Pancreas (tissue), 10 donors: ENCODE results near the gene CCNK. TPM values are rescaled to one million over a fixed set of nuclear protein-coding genes. Genes with fewer than 3 reads are reported as not detected.
A peak's percentile ranks its signal among the peaks of the same experiment; 100 is the strongest.

Experiments
- ATAC-seq, 4 donors: fragments of 200-7000 bp; cut with Tn5 transposase; one replicate each; pipeline versions ENCODE4 v1.8.0 to v1.9.1; 2020; ENCODE audit warnings: mild to moderate bottlenecking in 4 of 4, moderate library complexity in 4 of 4
- DNase-seq, 6 donors: peaks; one replicate each; pipeline ENCODE4 v3.0.0-alpha.2; 2020
- FAIRE-seq: peaks from 2 replicates; lab custom pipeline; 2012; peaks lifted over from hg19 to GRCh38; lab: Jason Lieb, UNC
- H3K27ac ChIP-seq, 4 donors: fragments of 200-600 bp; sonication (generic); 1 replicate in 3 of 4; 2 replicates in 1 of 4; pipeline versions ENCODE4 v1.5.0 to v1.8.0; 2020
- H3K27me3 ChIP-seq, 4 donors: fragments of 200-600 bp; one replicate each; pipeline ENCODE4 v1.8.0; 2021
- H3K36me3 ChIP-seq, 3 donors: fragments of 200-600 bp; sonication (generic) in 1 of 3; one replicate each; pipeline versions ENCODE4 v1.5.0 to v1.8.0; 2020 to 2021
- H3K4me1 ChIP-seq, 3 donors: fragments of 200-600 bp; one replicate each; pipeline ENCODE4 v1.8.0; 2021
- H3K4me3 ChIP-seq, 4 donors: fragments of 200-600 bp; sonication (generic) in 2 of 4; one replicate each; pipeline versions ENCODE4 v1.5.0 to v1.8.0; 2020 to 2021
- H3K9me3 ChIP-seq, 4 donors: fragments of 200-600 bp; one replicate each; pipeline ENCODE4 v1.8.0; 2021
- WGBS, 2 donors: extraction: QIAGEN DNeasy Blood & Tissue Kit; methylation state at CpG; one replicate each; pipeline ENCODE4 v1.1.7; 2013; 5-methylcytosine and 5-hydroxymethylcytosine counted together
- intact Hi-C, 3 donors: fragments of 100-400 bp; cut with DNase I; formaldehyde crosslinking; loops; one replicate each; pipeline versions ENCODE4 v1.11.1 to v1.14.2; 2022
- polyA plus RNA-seq, 2 donors: library from polyadenylated mRNA; stranded (reverse); fragments of 200-250 nt; gene quantifications; one replicate each; pipeline ENCODE4 v1.2.3, GENCODE V29; 2013
- total RNA-seq, 6 donors: library from RNA; stranded (reverse); fragmentation: NEBNext Ultra II Directional in 4 of 6; extraction: Animal tissue kit (Norgen Biotek cat#: 25700) in 4 of 6; gene quantifications; one replicate each; pipeline versions ENCODE4 v1.2.1 to v1.2.4, GENCODE V29; 2021 to 2023
- TF ChIP-seq, protein P1 (sequence below), 4 donors: fragments of 200-600 bp; sonication (generic) in 3 of 4; IDR thresholded peaks; one replicate each; pipeline versions ENCODE4 v1.5.0 to v1.8.0; 2021; ENCODE audit warnings: antibody characterized with exemption in 4 of 4
- donor health status: healthy with polysubstance abuse.
- donor health status: DM: no; HTN: no; CAD: no; lungs with moderate emphysema.
- donor health status: DM: no; HTN: no; CAD: no.
- donor health status: control.
- donor health status: control.
- donor health status: Bipolar disorder and iron deficiency.
- donor health status: DM: yes; HTN: yes; CAD: no.
- donor health status: DM: no; HTN: no; CAD: no.
- donor health status: DM: no; HTN: no; CAD: no.
- donor health status: DM: yes; HTN: yes; CAD: no.

CCNK gene
- total and polyA plus RNA-seq, 8 donors = 7.9 to 23.4 (median 14.5) TPM

DNA sequence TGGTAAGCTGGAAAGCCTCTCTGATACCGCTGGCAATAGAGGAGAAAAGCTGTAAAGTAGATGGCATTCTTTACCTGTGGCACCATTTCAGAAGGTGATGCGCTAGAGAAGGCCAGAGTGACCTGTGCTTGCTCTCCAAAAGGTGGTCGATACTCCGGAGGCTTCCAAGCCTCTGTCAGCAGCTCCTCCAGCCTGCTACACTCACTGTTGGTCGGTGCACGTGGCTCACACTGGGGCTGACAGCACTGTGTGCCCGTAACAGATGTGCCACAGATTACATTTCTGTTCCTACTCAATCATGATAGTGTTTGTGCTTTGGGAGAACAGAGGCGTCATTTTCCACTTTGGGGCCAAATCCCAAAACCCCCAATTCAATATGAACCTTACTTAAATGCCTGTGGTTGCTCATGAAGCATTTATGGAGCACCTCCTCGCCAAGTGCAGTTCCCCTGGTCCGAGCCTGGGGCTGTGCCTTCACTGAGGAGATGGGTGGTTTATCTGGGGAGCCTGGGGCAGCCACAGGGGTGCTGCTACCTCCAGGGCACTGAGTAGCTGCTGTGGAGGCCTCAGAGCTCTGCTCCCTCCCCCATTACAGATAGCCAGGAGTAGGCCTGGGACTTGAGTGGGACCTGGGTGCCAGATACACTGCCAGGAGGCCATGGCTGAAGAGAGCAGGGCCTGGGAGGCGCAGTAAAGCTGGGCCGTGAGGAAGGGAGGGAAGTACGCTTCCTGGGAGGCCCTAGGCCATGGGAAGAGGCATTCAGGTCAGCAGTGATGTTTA is 26.8 kb downstream of the CCNK start:
- DNase-seq (peak in 1 of 6 donors; percentile 15), ATAC-seq (peak; percentile 2 to 16 (median 6)), FAIRE-seq (no peak)
- H3K36me3 ChIP-seq = peaks cover 0 to 36% (median 29%) of the 10 kb centered on the region in 3 donors
- peaks cover 0 to 9% (median 7%) of the 10 kb centered on the region in 3 donors for H3K4me1 ChIP-seq
- peak overlapping the region in 2 of 4 donors; percentile 35 to 52 for H3K27ac ChIP-seq
- no peak overlapping the region for H3K4me3 ChIP-seq
- intact Hi-C loops = no loop called here
- TF ChIP-seq, protein P1, sequence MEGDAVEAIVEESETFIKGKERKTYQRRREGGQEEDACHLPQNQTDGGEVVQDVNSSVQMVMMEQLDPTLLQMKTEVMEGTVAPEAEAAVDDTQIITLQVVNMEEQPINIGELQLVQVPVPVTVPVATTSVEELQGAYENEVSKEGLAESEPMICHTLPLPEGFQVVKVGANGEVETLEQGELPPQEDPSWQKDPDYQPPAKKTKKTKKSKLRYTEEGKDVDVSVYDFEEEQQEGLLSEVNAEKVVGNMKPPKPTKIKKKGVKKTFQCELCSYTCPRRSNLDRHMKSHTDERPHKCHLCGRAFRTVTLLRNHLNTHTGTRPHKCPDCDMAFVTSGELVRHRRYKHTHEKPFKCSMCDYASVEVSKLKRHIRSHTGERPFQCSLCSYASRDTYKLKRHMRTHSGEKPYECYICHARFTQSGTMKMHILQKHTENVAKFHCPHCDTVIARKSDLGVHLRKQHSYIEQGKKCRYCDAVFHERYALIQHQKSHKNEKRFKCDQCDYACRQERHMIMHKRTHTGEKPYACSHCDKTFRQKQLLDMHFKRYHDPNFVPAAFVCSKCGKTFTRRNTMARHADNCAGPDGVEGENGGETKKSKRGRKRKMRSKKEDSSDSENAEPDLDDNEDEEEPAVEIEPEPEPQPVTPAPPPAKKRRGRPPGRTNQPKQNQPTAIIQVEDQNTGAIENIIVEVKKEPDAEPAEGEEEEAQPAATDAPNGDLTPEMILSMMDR (IDR thresholded peaks at IDR 0.05) = no peak
- no peaks in the 10 kb centered on the region for H3K27me3 ChIP-seq
- WGBS, 2 donors = 72 to 74% methylated on average over 13 of the region's 13 CpGs
- H3K9me3 ChIP-seq = no peaks in the 10 kb centered on the region

DNA sequence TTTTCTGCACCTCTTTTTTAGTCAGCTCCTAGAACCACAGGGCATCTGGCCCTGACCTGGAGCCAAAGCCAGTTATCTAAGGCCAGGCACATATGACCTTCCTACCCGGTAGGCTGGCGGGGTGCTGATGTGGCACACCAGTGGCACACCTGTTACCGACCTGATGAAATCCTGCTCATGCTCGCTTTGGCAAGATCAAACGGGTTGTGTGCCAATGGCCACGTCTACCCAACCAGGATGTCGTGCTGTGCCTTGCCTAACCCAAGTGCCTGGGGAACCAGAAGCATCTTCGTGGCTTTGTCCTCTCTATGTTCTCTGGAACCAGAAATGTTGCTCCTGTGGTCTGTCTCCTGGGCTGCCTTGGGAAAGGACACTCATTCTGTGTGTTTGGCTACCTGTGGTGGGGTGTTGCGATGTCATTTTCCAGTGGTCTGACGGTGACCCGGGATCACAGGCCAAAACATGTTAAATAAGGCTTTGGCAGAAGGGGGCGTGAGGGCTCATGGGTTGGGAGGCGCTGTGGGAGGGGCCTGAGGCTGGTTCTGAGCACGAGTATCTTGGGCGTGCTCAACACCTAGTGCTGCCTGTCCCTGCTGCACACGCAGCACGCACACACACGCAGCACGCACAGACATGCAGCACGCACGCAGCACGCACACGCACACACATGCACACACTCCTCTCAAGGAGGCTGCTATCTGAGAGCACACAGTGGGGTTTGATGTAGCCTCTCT is 27.9 kb downstream of the CCNK start:
- 68% methylated on average over 23 of the region's 23 CpGs for WGBS, 2 donors
- ATAC-seq (peak; percentile 75 to 87 (median 83)), FAIRE-seq (no peak), DNase-seq (peak; percentile 59 to 90 (median 83))
- TF ChIP-seq, protein P1 (IDR thresholded peaks at IDR 0.05) = no peak
- H3K4me1 ChIP-seq = peaks cover 0 to 9% (median 7%) of the 10 kb centered on the region in 3 donors
- H3K4me3 ChIP-seq = no peak overlapping the region
- H3K27ac ChIP-seq = peak overlapping the region in 2 of 4 donors; percentile 35 to 52
- no peaks in the 10 kb centered on the region for H3K9me3 ChIP-seq
- intact Hi-C loops = no loop called here
- H3K36me3 ChIP-seq = peaks cover 0 to 29% (median 19%) of the 10 kb centered on the region in 3 donors
- H3K27me3 ChIP-seq = no peaks in the 10 kb centered on the region

DNA sequence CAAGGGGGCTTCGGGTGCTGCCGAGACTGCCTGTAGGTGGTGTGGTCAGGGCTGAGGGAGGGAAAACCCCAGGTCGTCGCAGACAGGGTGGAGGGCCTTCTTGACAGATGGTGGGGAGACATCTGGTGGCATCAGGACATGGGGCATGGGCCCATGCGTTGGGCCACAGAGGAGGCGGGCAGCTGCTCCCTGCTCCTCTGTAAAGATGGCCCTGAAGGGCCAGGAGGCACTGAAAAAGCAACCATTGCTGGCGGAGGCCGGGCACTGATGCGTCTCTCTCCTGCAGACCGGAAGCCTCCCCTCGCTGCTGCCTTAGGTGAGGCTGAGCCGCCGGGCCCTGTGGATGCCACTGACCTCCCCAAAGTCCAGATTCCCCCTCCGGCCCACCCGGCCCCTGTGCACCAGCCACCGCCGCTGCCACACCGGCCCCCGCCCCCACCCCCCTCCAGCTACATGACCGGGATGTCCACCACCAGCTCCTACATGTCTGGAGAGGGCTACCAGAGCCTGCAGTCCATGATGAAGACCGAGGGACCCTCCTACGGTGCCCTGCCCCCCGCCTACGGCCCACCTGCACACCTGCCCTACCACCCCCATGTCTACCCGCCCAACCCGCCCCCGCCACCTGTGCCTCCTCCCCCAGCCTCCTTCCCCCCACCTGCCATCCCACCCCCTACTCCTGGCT is 28.8 kb downstream of the CCNK start:
- ATAC-seq = no peak
- Histone ChIP-seq H3K36me3 (peaks cover 0 to 30% (median 21%) of the 10 kb centered on the region in 3 donors), H3K27me3 (no peaks in the 10 kb centered on the region), H3K9me3 (no peaks in the 10 kb centered on the region), H3K4me3 (no peak overlapping the region), H3K4me1 (peaks cover 0 to 9% (median 7%) of the 10 kb centered on the region in 3 donors), H3K27ac (no peak overlapping the region)
- DNase-seq = peak in 3 of 6 donors; percentile 13 to 68 (median 56)
- TF ChIP-seq, protein P1 (IDR thresholded peaks at IDR 0.05) = no peak
- intact Hi-C loops = no loop called here
- FAIRE-seq = no peak
- 87 to 92% methylated on average over 19 to 27 of the region's 27 CpGs for WGBS, 2 donors

DNA sequence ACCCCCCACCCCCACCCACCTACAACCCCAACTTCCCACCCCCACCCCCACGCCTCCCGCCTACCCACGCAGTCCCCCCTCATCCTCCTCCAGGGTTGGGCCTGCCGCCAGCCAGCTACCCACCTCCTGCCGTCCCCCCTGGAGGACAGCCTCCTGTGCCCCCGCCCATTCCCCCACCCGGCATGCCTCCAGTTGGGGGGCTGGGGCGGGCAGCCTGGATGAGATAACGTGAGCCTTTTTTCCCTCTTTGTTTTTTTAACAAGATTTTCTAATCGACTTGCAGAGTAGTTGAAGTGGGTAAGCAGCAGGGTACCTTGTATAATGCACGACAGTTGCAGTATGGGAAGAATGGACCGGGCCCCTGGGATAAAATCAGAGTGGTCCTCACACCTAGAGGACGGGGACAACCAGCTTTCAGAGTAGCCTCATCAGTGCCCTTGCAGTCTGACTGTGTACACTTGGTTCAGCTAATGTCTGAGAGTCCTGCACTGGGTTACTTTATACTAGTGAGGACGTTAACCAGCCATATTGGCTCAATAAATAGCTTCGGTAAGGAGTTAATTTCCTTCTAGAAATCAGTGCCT is 29.4 kb downstream of the CCNK start:
- Histone ChIP-seq H3K4me1 (peaks cover 0 to 9% (median 7%) of the 10 kb centered on the region in 3 donors), H3K27ac (no peak overlapping the region), H3K4me3 (no peak overlapping the region), H3K9me3 (no peaks in the 10 kb centered on the region), H3K27me3 (no peaks in the 10 kb centered on the region), H3K36me3 (peaks cover 0 to 24% (median 18%) of the 10 kb centered on the region in 3 donors)
- DNase-seq (peak in 1 of 6 donors; percentile 70), FAIRE-seq (no peak), ATAC-seq (no peak)
- TF ChIP-seq, protein P1 (IDR thresholded peaks at IDR 0.05) = no peak
- WGBS, 2 donors = 77 to 85% methylated on average over 12 to 15 of the region's 15 CpGs
- intact Hi-C loops = no loop called here
